ENCODE data around the gene MPO.

MPO gene

GRCh38 chr17:58324409-58325288 is 43.9 kb upstream of the MPO start:
- H3K36me3 ChIP-seq (ENCODE audit: control insufficient read depth, insufficient read depth, low read length), result no peaks in the 10 kb centered on the region
- peak overlapping the region; percentile 97 for H3K4me2 ChIP-seq (ENCODE audit: low read length)
- H2AFZ ChIP-seq, result peak overlapping the region; percentile 100
- TF ChIP-seq, protein P1, sequence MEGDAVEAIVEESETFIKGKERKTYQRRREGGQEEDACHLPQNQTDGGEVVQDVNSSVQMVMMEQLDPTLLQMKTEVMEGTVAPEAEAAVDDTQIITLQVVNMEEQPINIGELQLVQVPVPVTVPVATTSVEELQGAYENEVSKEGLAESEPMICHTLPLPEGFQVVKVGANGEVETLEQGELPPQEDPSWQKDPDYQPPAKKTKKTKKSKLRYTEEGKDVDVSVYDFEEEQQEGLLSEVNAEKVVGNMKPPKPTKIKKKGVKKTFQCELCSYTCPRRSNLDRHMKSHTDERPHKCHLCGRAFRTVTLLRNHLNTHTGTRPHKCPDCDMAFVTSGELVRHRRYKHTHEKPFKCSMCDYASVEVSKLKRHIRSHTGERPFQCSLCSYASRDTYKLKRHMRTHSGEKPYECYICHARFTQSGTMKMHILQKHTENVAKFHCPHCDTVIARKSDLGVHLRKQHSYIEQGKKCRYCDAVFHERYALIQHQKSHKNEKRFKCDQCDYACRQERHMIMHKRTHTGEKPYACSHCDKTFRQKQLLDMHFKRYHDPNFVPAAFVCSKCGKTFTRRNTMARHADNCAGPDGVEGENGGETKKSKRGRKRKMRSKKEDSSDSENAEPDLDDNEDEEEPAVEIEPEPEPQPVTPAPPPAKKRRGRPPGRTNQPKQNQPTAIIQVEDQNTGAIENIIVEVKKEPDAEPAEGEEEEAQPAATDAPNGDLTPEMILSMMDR (IDR thresholded peaks at IDR 0.05), result no peak
- H3K79me2 ChIP-seq, result no peaks in the 10 kb centered on the region
- H3K9ac ChIP-seq, result peak overlapping the region; percentile 93
- no peaks in the 10 kb centered on the region for H3K27me3 ChIP-seq (ENCODE audit: control insufficient read depth, insufficient read depth, low read length)
- peak overlapping the region; percentile 82 for H3K4me3 ChIP-seq (ENCODE audit: low read depth, low read length)
- H3K9me3 ChIP-seq (ENCODE audit: control insufficient read depth, low read length), result no peaks in the 10 kb centered on the region
- peak overlapping the region; percentile 56 for H3K27ac ChIP-seq
- peaks cover 9% of the 10 kb centered on the region for H3K4me1 ChIP-seq

DNA sequence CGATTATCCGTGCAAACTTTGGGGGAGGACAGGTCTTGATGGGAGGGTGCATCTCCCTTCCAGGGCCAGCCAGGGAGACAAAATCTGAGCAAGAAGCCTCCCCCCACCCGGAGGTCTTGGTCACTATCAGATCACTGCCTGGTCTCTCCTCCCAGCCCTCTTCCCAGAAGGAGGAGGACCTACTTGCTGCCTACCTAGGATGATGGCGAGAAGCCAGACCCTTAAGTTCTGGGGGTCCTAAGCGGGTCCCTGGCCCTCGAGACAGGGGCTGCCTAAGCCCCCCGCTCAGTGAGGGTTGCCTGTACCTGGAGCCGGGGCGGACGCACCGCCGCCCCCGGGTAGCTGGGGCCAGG is 43.3 kb upstream of the MPO start:
- H3K4me2 ChIP-seq (ENCODE audit: low read length), result peak overlapping the region; percentile 97
- H3K27me3 ChIP-seq (ENCODE audit: control insufficient read depth, insufficient read depth, low read length), result no peaks in the 10 kb centered on the region
- no peaks in the 10 kb centered on the region for H3K36me3 ChIP-seq (ENCODE audit: control insufficient read depth, insufficient read depth, low read length)
- H2AFZ ChIP-seq, result peak overlapping the region; percentile 100
- H3K27ac ChIP-seq, result peak overlapping the region; percentile 56
- peak overlapping the region; percentile 82 for H3K4me3 ChIP-seq (ENCODE audit: low read depth, low read length)
- H3K4me1 ChIP-seq, result peaks cover 9% of the 10 kb centered on the region
- TF ChIP-seq, protein P1 (IDR thresholded peaks at IDR 0.05), result no peak
- H3K9me3 ChIP-seq (ENCODE audit: control insufficient read depth, low read length), result no peaks in the 10 kb centered on the region
- H3K9ac ChIP-seq, result peak overlapping the region; percentile 93
- no peaks in the 10 kb centered on the region for H3K79me2 ChIP-seq

- Histone ChIP-seq H3K27ac (peak overlapping the region; percentile 56), H3K4me2 (ENCODE audit: low read length) (peak overlapping the region; percentile 97)
These were observed 42.8 kb upstream of the MPO start for GRCh38 chr17:58323366-58324055.

DNA sequence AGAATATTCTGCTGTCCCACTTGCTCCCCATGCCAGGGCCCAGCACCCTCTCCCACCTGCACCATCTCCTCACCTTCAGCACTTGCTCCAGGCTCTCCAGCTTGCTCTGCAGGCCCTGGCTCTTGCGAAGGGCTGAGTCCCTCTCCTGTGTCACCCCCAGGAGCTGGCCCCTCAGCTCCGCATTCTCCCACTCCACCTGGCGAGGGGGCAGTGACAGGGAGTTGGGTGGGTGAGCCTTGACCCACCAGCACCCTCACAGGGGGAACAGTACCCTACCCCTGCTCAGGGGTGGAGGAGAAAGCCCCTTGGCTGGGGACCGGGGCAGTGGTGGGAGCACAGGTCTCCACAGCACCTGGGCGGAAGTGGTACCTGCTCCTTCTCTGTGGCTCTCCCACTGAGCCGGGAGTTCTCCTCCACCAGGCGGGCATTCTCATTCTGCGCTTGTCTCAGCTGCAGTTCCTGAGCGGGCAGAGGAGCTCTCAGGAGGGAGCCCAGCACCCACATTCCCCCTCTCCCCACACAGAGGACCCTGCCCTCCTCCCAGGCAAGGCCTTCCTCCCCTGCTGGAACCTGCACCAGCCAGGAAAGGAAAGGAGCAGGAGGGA is 41.9 kb upstream of the MPO start:
- Histone ChIP-seq H3K36me3 (ENCODE audit: control insufficient read depth, insufficient read depth, low read length) (no peaks in the 10 kb centered on the region), H3K27ac (no peak overlapping the region), H3K79me2 (no peaks in the 10 kb centered on the region), H3K9ac (no peak overlapping the region), H3K4me3 (ENCODE audit: low read depth, low read length) (no peak overlapping the region), H3K27me3 (ENCODE audit: control insufficient read depth, insufficient read depth, low read length) (no peaks in the 10 kb centered on the region), H3K4me1 (peaks cover 9% of the 10 kb centered on the region), H3K4me2 (ENCODE audit: low read length) (no peak overlapping the region), H3K9me3 (ENCODE audit: control insufficient read depth, low read length) (no peaks in the 10 kb centered on the region), H2AFZ (no peak overlapping the region)
- TF ChIP-seq, protein P1 (IDR thresholded peaks at IDR 0.05), result no peak

More at GRCh38 chr17:58323366-58324055, 42.8 kb upstream of the MPO start:
- Histone ChIP-seq H3K27me3 (ENCODE audit: control insufficient read depth, insufficient read depth, low read length) (no peaks in the 10 kb centered on the region), H2AFZ (peak overlapping the region; percentile 100), H3K36me3 (ENCODE audit: control insufficient read depth, insufficient read depth, low read length) (no peaks in the 10 kb centered on the region), H3K4me3 (ENCODE audit: low read depth, low read length) (peak overlapping the region; percentile 82), H3K79me2 (no peaks in the 10 kb centered on the region), H3K9ac (peak overlapping the region; percentile 93), H3K9me3 (ENCODE audit: control insufficient read depth, low read length) (no peaks in the 10 kb centered on the region), H3K4me1 (peaks cover 9% of the 10 kb centered on the region)
- TF ChIP-seq, protein P1 (IDR thresholded peaks at IDR 0.05), result no peak
